ENCODE data around the gene ROR2.

GRCh38 chr9:91711755-91712601, 238.1 kb downstream of the ROR2 start:
- no peak for TF ChIP-seq CTCF (IDR thresholded peaks at IDR 0.05)
- no peak for TF ChIP-seq POLR2A (IDR thresholded peaks at IDR 0.05)
- TF ChIP-seq POLR2AphosphoS5 (IDR thresholded peaks at IDR 0.05): no peak
- TF ChIP-seq EP300 (IDR thresholded peaks at IDR 0.05): no peak
